Cardiac fibroblast (primary cell): ENCODE results near the gene HOXA9.

ENCODE experiments used
- DNase-seq, 2 donors: peaks; one replicate each; pipeline versions ENCODE4 v3.0.0 to v3.0.0-alpha.2; 2010; ENCODE audit warnings: low read depth in 2 of 2
- H3K4me3 ChIP-seq, 2 donors: replicated peaks in 1 of 2; 1 replicate in 1 of 2; 2 replicates in 1 of 2; pipeline ENCODE4 v1.5.1; 2011; ENCODE audit warnings: low read depth in 2 of 2, low read length in 2 of 2, mild to moderate bottlenecking in 2 of 2, moderate library complexity in 1 of 2
- CTCF ChIP-seq: IDR thresholded peaks from one replicate; pipeline ENCODE4 v1.5.1; 2011; ENCODE audit warnings: low read depth, mild to moderate bottlenecking, low read length, inconsistent platforms

The HOXA9 gene

GRCh38 chr7:27161214-27161720 lies 4.1 kb downstream of the HOXA9 start:
- no peak for TF ChIP-seq CTCF
- H3K4me3 ChIP-seq: peak overlapping the region; percentile 43 to 48
- no peak for DNase-seq

DNA sequence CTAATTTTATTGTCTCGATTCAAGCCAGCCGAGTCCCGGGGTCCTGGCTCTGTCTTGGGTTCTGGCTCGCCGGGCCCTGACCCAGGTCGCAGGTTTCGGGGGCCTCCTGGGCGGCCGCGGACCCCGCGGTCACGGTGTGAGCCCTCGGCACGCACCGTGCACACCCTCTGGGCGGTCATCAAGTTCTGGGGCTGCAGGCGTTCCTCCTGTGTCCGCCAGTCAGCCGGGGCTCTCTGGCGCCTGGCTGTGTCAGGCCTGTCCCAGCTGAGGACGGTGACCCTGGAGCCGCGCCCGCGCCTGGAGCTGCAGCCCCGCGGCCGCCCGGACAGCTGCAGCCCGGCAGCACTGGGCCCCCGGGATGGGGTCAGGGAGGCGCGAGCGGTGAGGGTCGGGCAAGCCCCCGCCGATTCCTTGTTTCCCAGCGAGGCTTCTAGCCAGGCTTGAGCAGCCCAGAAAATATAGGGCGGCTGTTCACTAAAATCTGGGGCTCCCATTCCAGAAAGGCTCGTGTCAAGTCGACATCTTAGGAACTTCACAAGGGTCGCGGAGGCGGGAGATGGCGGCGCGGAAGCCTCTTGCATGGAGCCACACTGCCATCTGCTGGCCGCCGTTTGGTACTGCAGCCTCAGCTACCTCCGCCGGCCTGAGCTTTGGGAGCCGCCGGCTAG lies 4.7 kb downstream of the HOXA9 start:
- peak; percentile 76 to 85 for DNase-seq
- peak overlapping the region; percentile 43 to 48 for H3K4me3 ChIP-seq
- peak; percentile 97 for TF ChIP-seq CTCF

DNA sequence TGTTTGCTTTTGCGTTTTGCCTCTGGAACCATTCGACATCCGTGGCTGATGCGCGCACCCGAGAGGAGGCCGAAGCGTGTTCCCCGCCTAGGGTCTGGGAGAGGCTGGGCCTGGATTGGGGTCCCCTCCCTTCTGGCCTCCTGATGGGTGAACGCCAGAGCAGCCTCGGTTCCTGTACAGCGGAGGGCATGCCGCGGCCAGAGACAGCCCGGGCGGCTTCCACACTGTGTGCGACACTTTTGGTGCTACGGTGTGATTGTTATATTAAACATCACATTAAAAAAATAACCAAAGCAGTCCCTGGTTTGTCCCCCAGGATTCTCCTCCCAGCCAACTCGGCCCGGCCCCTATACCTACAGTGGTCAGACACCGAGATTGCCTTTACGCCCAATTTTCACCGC lies 5.2 kb downstream of the HOXA9 start:
- no peak for TF ChIP-seq CTCF
- H3K4me3 ChIP-seq: no peak overlapping the region
- no peak for DNase-seq

DNA sequence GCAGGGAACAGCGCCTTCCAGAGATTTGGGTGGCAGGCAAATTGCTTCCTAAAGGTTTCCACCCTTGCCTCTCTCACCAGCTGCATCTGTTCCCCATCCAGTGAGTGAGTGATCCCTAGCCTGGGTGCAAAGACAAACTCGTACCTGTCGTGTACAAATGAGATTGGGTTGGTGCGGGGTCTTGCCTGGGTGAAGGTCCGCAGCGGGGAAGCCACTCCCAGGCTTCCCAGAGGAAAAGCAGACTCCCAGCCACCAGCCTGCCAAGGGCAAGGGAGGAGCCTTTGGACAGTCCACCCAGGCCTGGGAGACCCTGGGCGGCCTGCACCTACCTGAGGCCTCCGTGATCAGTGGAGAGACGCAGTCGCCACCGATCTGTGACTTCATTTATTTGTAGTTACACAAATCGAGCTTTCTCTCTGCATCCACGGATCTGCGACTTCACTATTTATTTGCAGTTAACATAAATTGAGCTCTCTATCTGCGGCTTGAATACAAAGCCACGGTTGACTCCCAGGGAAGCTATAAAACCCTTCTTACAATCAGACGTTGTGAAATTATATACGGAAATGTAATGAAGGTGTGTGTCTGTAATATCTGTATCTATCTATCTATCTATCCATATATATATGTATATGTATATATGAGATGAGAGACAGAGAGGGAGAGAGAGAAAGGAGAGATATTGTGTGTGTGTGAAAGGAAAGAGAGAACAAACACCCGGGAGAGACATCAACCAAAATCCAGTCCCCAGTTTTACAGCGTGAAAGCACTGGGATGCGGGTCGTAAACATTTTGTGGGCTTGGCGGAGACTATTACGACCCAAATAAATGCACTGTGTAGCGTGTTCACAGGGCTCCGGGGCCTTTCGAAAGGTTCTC lies 5.8 kb downstream of the HOXA9 start:
- no peak for TF ChIP-seq CTCF
- DNase-seq: no peak
- H3K4me3 ChIP-seq: no peak overlapping the region

DNA sequence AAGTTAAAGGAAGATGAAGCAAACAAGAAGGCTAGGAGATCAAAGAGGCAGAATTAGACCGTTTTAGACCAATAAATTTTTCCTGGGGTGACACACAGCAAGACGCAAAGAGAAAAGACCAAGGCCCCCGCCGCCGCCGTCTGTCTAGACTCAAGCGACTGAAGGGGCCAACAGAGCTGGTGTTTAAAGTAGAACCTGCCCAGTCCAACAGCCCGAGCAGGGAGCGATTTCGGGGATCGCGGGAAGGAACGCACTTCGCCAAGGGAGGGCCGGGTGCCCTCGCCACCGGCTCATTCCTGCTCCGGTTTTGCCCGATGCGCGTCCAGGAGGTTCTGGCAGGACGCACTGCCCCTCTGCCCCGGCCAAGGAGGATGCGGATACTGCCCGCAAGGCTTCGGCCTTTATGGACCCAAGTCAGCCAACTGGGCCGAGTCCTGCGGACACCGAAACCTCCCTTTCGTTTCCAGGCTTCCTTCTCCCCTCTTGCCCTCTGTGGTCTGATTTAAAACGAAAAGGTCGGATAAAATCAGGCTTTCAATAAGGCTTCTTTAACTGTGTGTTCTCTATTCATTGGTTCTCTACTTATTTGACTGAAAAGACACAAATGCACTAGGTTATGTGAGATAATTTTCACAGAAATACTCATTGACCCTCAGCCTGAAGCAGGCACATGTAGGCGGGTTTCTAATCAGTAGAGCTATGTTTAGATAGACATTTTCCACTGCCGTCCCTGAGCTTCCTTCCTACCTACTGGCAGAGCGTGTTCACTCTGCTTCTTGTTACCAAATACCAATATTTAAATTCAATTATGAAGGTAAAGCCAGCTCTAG lies 6.7 kb downstream of the HOXA9 start:
- no peak overlapping the region for H3K4me3 ChIP-seq
- TF ChIP-seq CTCF: no peak
- DNase-seq: no peak

GRCh38 chr7:27157702-27158431 lies 7.5 kb downstream of the HOXA9 start:
- no peak overlapping the region for H3K4me3 ChIP-seq
- no peak for DNase-seq
- TF ChIP-seq CTCF: no peak
